Activated naive CD4-positive, alpha-beta T cell treated with anti-CD3 and anti-CD28 coated beads, Interleukin-2, amount 10 ng/mL, durations not matched to agents 7 days and 5 days (primary cell): ENCODE results near the gene HNF1A.

Experiments used
- CTCF ChIA-PET: fragments of 350-600 bp; sonication (Branson Sonifier 250); formaldehyde crosslinking; loops from one replicate; lab custom pipeline; 2021; ENCODE audit warnings: antibody characterized with exemption; lab: Charles Lee
- DNase-seq: peaks from one replicate; pipeline ENCODE4 v3.0.0-alpha.2; 2020
- H3K27ac Mint-ChIP-seq: one replicate; pipeline ENCODE4 v1.8.0; 2021; ENCODE audit warnings: mild to moderate bottlenecking, moderate library complexity, mixed read lengths
- H3K27me3 Mint-ChIP-seq: one replicate; pipeline ENCODE4 v1.8.0; 2021; ENCODE audit warnings: mild to moderate bottlenecking, mixed read lengths
- H3K36me3 Mint-ChIP-seq: one replicate; pipeline ENCODE4 v1.8.0; 2021; ENCODE audit warnings: mixed read lengths
- H3K4me1 Mint-ChIP-seq: one replicate; pipeline ENCODE4 v1.8.0; 2021; ENCODE audit warnings: mixed read lengths
- H3K4me3 Mint-ChIP-seq: one replicate; pipeline ENCODE4 v1.8.0; 2021; ENCODE audit warnings: mild to moderate bottlenecking, moderate library complexity, mixed read lengths
- H3K9me3 Mint-ChIP-seq: one replicate; pipeline ENCODE4 v1.8.0; 2021; ENCODE audit warnings: mixed read lengths

Gene HNF1A

GRCh38 chr12:120984351-120984898 is 6.1 kb downstream of the HNF1A start:
- no peaks in the 10 kb centered on the region for H3K4me1 Mint-ChIP-seq
- H3K27ac Mint-ChIP-seq: no peak overlapping the region
- H3K27me3 Mint-ChIP-seq: peaks cover 9% of the 10 kb centered on the region
- no peaks in the 10 kb centered on the region for H3K36me3 Mint-ChIP-seq
- CTCF ChIA-PET: interaction anchor here (1.4 to 1.8 kb wide), 3 partner anchors 13 to 337 kb away, joined by 4 to 6 read pairs (median 5); no protein-coding TSS in a partner anchor
- no peaks in the 10 kb centered on the region for H3K9me3 Mint-ChIP-seq
- DNase-seq: no peak
- H3K4me3 Mint-ChIP-seq: no peak overlapping the region

GRCh38 chr12:120988234-120988633 is 9.9 kb downstream of the HNF1A start:
- no peaks in the 10 kb centered on the region for H3K36me3 Mint-ChIP-seq
- CTCF ChIA-PET: no interaction called here
- H3K4me1 Mint-ChIP-seq: no peaks in the 10 kb centered on the region
- peaks cover 16% of the 10 kb centered on the region for H3K27me3 Mint-ChIP-seq
- H3K4me3 Mint-ChIP-seq: no peak overlapping the region
- H3K9me3 Mint-ChIP-seq: no peaks in the 10 kb centered on the region
- no peak overlapping the region for H3K27ac Mint-ChIP-seq
- DNase-seq: no peak

GRCh38 chr12:120988658-120989057 is 10.3 kb downstream of the HNF1A start:
- H3K4me3 Mint-ChIP-seq: no peak overlapping the region
- no peaks in the 10 kb centered on the region for H3K9me3 Mint-ChIP-seq
- H3K27me3 Mint-ChIP-seq: peaks cover 20% of the 10 kb centered on the region
- no peaks in the 10 kb centered on the region for H3K36me3 Mint-ChIP-seq
- H3K27ac Mint-ChIP-seq: no peak overlapping the region
- no peak for DNase-seq
- CTCF ChIA-PET: no interaction called here
- H3K4me1 Mint-ChIP-seq: no peaks in the 10 kb centered on the region

GRCh38 chr12:120989687-120990086 is 11.3 kb downstream of the HNF1A start:
- peaks cover 21% of the 10 kb centered on the region for H3K27me3 Mint-ChIP-seq
- CTCF ChIA-PET: interaction anchor here (0.6 to 1.5 kb wide), 2 partner anchors 16 to 64 kb away, joined by 3 to 4 read pairs; no protein-coding TSS in a partner anchor
- no peak for DNase-seq
- H3K9me3 Mint-ChIP-seq: no peaks in the 10 kb centered on the region
- no peak overlapping the region for H3K4me3 Mint-ChIP-seq
- H3K27ac Mint-ChIP-seq: no peak overlapping the region
- H3K36me3 Mint-ChIP-seq: no peaks in the 10 kb centered on the region
- no peaks in the 10 kb centered on the region for H3K4me1 Mint-ChIP-seq

GRCh38 chr12:120990487-120991055 is 12.2 kb downstream of the HNF1A start:
- Mint-ChIP-seq H3K27me3 (peaks cover 30% of the 10 kb centered on the region), H3K9me3 (no peaks in the 10 kb centered on the region), H3K36me3 (no peaks in the 10 kb centered on the region), H3K4me3 (no peak overlapping the region), H3K4me1 (no peaks in the 10 kb centered on the region), H3K27ac (peak overlapping the region; percentile 1)
- CTCF ChIA-PET: interaction anchor here (1.5 kb wide), 1 partner anchor 15 kb away, joined by 4 read pairs; no protein-coding TSS in a partner anchor
- no peak for DNase-seq

GRCh38 chr12:120991965-120992364 is 13.6 kb downstream of the HNF1A start:
- no peak for DNase-seq
- Mint-ChIP-seq H3K27ac (no peak overlapping the region), H3K27me3 (peaks cover 32% of the 10 kb centered on the region), H3K4me3 (no peak overlapping the region), H3K4me1 (no peaks in the 10 kb centered on the region), H3K9me3 (no peaks in the 10 kb centered on the region), H3K36me3 (no peaks in the 10 kb centered on the region)
- CTCF ChIA-PET: interaction anchor here (1.4 kb wide), 1 partner anchor 13 kb away, joined by 5 read pairs; no protein-coding TSS in a partner anchor

- H3K4me3 Mint-ChIP-seq: no peak overlapping the region
- H3K27ac Mint-ChIP-seq: no peak overlapping the region
- CTCF ChIA-PET: interaction anchor here (1.1 to 1.4 kb wide), 2 partner anchors 12 to 21 kb away, joined by 3 to 5 read pairs; no protein-coding TSS in a partner anchor
- no peaks in the 10 kb centered on the region for H3K36me3 Mint-ChIP-seq
- H3K9me3 Mint-ChIP-seq: no peaks in the 10 kb centered on the region
- no peak for DNase-seq
- H3K4me1 Mint-ChIP-seq: no peaks in the 10 kb centered on the region
- peaks cover 36% of the 10 kb centered on the region for H3K27me3 Mint-ChIP-seq
Measured at GRCh38 chr12:120992989-120993388, 14.6 kb downstream of the HNF1A start.

- no peak overlapping the region for H3K27ac Mint-ChIP-seq
- DNase-seq: no peak
- H3K27me3 Mint-ChIP-seq: peaks cover 36% of the 10 kb centered on the region
- no peak overlapping the region for H3K4me3 Mint-ChIP-seq
- H3K9me3 Mint-ChIP-seq: no peaks in the 10 kb centered on the region
- no peaks in the 10 kb centered on the region for H3K4me1 Mint-ChIP-seq
- H3K36me3 Mint-ChIP-seq: no peaks in the 10 kb centered on the region
- CTCF ChIA-PET: interaction anchor here (1.1 kb wide), 1 partner anchor 22 kb away, joined by 3 read pairs; no protein-coding TSS in a partner anchor
Measured at GRCh38 chr12:120993496-120993895, 15.2 kb downstream of the HNF1A start.

- no peaks in the 10 kb centered on the region for H3K36me3 Mint-ChIP-seq
- H3K27ac Mint-ChIP-seq: no peak overlapping the region
- peaks cover 36% of the 10 kb centered on the region for H3K27me3 Mint-ChIP-seq
- no peak for DNase-seq
- H3K4me3 Mint-ChIP-seq: no peak overlapping the region
- H3K9me3 Mint-ChIP-seq: no peaks in the 10 kb centered on the region
- H3K4me1 Mint-ChIP-seq: no peaks in the 10 kb centered on the region
- CTCF ChIA-PET: no interaction called here
Measured at GRCh38 chr12:120994059-120994458, 15.7 kb downstream of the HNF1A start.

GRCh38 chr12:120994589-120995337 is 16.4 kb downstream of the HNF1A start:
- Mint-ChIP-seq H3K4me1 (no peaks in the 10 kb centered on the region), H3K4me3 (no peak overlapping the region), H3K36me3 (no peaks in the 10 kb centered on the region), H3K27ac (no peak overlapping the region), H3K27me3 (peaks cover 36% of the 10 kb centered on the region), H3K9me3 (no peaks in the 10 kb centered on the region)
- no peak for DNase-seq
- CTCF ChIA-PET: no interaction called here

GRCh38 chr12:120996133-120996746 is 17.9 kb downstream of the HNF1A start:
- H3K27me3 Mint-ChIP-seq: peaks cover 36% of the 10 kb centered on the region
- H3K4me1 Mint-ChIP-seq: peaks cover 3% of the 10 kb centered on the region
- no peak for DNase-seq
- CTCF ChIA-PET: no interaction called here
- no peak overlapping the region for H3K27ac Mint-ChIP-seq
- no peaks in the 10 kb centered on the region for H3K9me3 Mint-ChIP-seq
- no peaks in the 10 kb centered on the region for H3K36me3 Mint-ChIP-seq
- H3K4me3 Mint-ChIP-seq: no peak overlapping the region

GRCh38 chr12:120997448-120997847 is 19.1 kb downstream of the HNF1A start:
- no peaks in the 10 kb centered on the region for H3K9me3 Mint-ChIP-seq
- CTCF ChIA-PET: no interaction called here
- no peaks in the 10 kb centered on the region for H3K36me3 Mint-ChIP-seq
- no peak overlapping the region for H3K4me3 Mint-ChIP-seq
- peaks cover 31% of the 10 kb centered on the region for H3K27me3 Mint-ChIP-seq
- no peak for DNase-seq
- no peak overlapping the region for H3K27ac Mint-ChIP-seq
- H3K4me1 Mint-ChIP-seq: peaks cover 3% of the 10 kb centered on the region

- CTCF ChIA-PET: no interaction called here
- Mint-ChIP-seq H3K27me3 (peaks cover 24% of the 10 kb centered on the region), H3K4me3 (no peak overlapping the region), H3K4me1 (peaks cover 3% of the 10 kb centered on the region), H3K9me3 (no peaks in the 10 kb centered on the region), H3K27ac (no peak overlapping the region), H3K36me3 (peaks cover 3% of the 10 kb centered on the region)
- DNase-seq: no peak
Measured at GRCh38 chr12:120998435-120998834, 20.1 kb downstream of the HNF1A start.
